Activated naive CD4-positive, alpha-beta T cell treated with anti-CD3 and anti-CD28 coated beads for 36 hours (primary cell): ENCODE data around the gene RUNX2. TPM values are rescaled to one million over a fixed set of nuclear protein-coding genes. Genes with fewer than 3 reads are reported as not detected.

Source experiments
- CTCF ChIA-PET: fragments of 350-600 bp; sonication (Branson Sonifier 250); formaldehyde crosslinking; loops from one replicate; lab custom pipeline; 2021; ENCODE audit warnings: antibody characterized with exemption; lab: Charles Lee
- DNase-seq: peaks from one replicate; pipeline ENCODE4 v3.0.0-alpha.2; 2020
- H3K27ac Mint-ChIP-seq: one replicate; pipeline ENCODE4 v1.8.0; 2021; ENCODE audit warnings: mild to moderate bottlenecking, mixed read lengths
- H3K27me3 Mint-ChIP-seq: one replicate; pipeline ENCODE4 v1.8.0; 2021; ENCODE audit warnings: low read depth, mixed read lengths
- H3K36me3 Mint-ChIP-seq: one replicate; pipeline ENCODE4 v1.8.0; 2021; ENCODE audit warnings: low read depth, mixed read lengths
- H3K4me1 Mint-ChIP-seq: one replicate; pipeline ENCODE4 v1.8.0; 2021; ENCODE audit warnings: low read depth, mixed read lengths
- H3K4me3 Mint-ChIP-seq: one replicate; pipeline ENCODE4 v1.8.0; 2021; ENCODE audit warnings: mild to moderate bottlenecking, moderate library complexity, mixed read lengths
- H3K9me3 Mint-ChIP-seq: one replicate; pipeline ENCODE4 v1.8.0; 2021; ENCODE audit warnings: mixed read lengths
- intact Hi-C: fragments of 100-400 bp; cut with micrococcal nuclease; formaldehyde crosslinking; loops from one replicate; pipeline ENCODE4 v1.15.1; 2023
- total RNA-seq, 2 experiments: library from RNA; stranded (reverse); gene quantifications; one replicate each; pipeline ENCODE4 v1.2.3, GENCODE V29; 2021

RUNX2 gene
- total RNA-seq, 2 experiments from 2014 or later = 3.1 to 3.6 TPM

DNA sequence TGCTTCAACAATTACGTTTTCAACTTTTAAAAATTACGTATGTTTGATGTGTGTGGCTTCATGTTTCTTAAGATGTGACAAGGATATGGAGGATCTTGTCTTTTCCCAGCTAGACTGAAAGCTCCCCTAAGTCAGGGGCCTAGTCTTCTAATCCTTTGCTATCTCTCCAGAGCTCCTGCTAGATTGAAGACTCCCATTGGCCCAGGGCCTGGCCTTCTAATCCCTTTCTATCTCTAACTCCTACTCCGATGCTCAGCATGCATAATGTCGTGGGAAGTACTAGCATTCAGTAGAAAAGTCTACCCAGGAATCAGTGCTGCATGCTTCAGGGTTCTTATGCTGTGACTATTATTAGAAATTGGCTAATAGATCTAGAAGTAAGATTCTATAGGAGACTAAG is 194.4 kb downstream of the RUNX2 start:
- H3K27ac Mint-ChIP-seq = no peak overlapping the region
- H3K4me1 Mint-ChIP-seq = peaks cover 7% of the 10 kb centered on the region
- H3K27me3 Mint-ChIP-seq = no peaks in the 10 kb centered on the region
- no peak for DNase-seq
- intact Hi-C loops = no loop called here
- peaks cover 5% of the 10 kb centered on the region for H3K36me3 Mint-ChIP-seq
- CTCF ChIA-PET = no interaction called here
- no peak overlapping the region for H3K4me3 Mint-ChIP-seq
- H3K9me3 Mint-ChIP-seq = no peaks in the 10 kb centered on the region

DNA sequence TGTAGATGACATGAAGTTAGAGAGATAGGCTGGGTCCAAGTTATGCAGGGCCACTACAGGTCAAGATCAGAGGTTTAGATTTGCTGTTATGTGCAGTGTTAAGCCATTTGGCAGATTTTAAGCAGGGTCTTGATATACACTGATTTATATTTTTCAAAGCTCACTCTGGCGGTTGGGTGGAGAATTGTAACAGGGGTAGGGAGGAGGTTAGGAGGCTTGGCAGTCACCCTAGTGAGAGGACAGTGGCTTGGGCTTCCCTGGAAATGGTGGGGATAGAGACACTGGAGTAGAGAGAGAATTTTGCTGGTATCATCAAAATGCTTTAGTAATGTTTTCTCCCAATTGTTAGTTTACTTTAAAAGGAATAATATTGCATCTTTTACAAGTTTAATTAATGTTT is 199.1 kb downstream of the RUNX2 start:
- H3K9me3 Mint-ChIP-seq = peaks cover 3% of the 10 kb centered on the region
- no peaks in the 10 kb centered on the region for H3K4me1 Mint-ChIP-seq
- no peaks in the 10 kb centered on the region for H3K27me3 Mint-ChIP-seq
- intact Hi-C loops = no loop called here
- no peak overlapping the region for H3K4me3 Mint-ChIP-seq
- CTCF ChIA-PET = no interaction called here
- DNase-seq = no peak
- H3K27ac Mint-ChIP-seq = no peak overlapping the region
- H3K36me3 Mint-ChIP-seq = peaks cover 11% of the 10 kb centered on the region

DNA sequence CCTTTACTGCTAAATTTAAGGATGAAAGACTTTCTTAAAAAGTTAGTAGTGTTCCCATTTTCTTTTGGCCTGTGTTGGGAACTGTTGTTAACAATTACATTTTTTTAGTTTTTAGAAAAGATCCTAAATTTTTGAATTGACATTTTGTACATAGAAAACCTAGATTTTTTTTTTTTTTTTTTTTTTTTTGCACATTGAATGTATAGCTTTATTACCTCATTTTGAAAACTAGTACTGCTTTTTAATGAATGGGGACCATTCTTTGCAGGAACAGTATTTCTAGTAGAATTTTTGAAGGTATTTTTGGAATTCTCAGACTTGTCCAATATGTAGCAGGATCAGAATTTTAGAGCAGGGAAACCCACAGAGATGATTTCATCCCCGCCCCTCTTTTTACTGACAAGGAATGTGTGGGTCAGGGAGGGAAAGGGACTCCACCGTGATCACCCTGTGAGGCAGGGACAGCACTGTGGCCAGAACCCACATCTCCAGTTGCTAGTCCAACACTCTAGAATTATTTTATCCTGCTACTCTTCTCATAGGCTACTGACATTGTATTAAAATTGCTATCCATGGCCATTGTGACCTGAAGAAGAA is 204.0 kb downstream of the RUNX2 start:
- peaks cover 3% of the 10 kb centered on the region for H3K9me3 Mint-ChIP-seq
- H3K4me1 Mint-ChIP-seq = no peaks in the 10 kb centered on the region
- DNase-seq = no peak
- H3K27me3 Mint-ChIP-seq = no peaks in the 10 kb centered on the region
- no peak overlapping the region for H3K27ac Mint-ChIP-seq
- peaks cover 10% of the 10 kb centered on the region for H3K36me3 Mint-ChIP-seq
- CTCF ChIA-PET = interaction anchor here (0.7 kb wide), 2 partner anchors 152 to 391 kb away, joined by 3 read pairs; no protein-coding TSS in a partner anchor
- intact Hi-C loops = no loop called here
- no peak overlapping the region for H3K4me3 Mint-ChIP-seq

DNA sequence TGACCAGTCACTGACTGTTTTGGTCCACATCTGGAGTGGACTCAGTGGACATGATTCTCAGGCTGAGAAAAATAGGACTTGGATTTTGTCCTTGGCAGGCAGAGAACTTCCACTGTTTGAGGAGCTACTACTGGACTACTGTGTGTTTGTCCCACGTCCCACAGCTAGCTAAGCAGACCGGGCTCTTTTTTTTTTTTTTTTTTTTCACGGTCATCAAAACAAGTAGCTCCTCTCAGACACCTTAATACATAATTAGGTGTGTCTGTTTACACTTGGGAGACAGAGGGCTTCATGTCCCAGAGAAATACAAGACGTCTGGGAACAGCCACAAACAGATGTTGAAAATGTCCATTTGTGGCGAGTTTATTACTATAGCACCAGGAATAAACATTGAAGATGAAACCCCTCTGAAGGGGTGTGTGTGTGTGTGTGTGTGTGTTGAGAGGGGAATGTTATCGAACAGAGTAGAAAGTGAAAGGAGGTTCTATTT is 204.6 kb downstream of the RUNX2 start:
- Mint-ChIP-seq H3K4me1 (no peaks in the 10 kb centered on the region), H3K9me3 (peaks cover under 1% of the 10 kb centered on the region), H3K4me3 (no peak overlapping the region), H3K36me3 (peaks cover 6% of the 10 kb centered on the region), H3K27me3 (no peaks in the 10 kb centered on the region), H3K27ac (no peak overlapping the region)
- DNase-seq = no peak
- CTCF ChIA-PET = interaction anchor here (0.7 kb wide), 2 partner anchors 151 to 391 kb away, joined by 3 read pairs; no protein-coding TSS in a partner anchor
- intact Hi-C loops = no loop called here

DNA sequence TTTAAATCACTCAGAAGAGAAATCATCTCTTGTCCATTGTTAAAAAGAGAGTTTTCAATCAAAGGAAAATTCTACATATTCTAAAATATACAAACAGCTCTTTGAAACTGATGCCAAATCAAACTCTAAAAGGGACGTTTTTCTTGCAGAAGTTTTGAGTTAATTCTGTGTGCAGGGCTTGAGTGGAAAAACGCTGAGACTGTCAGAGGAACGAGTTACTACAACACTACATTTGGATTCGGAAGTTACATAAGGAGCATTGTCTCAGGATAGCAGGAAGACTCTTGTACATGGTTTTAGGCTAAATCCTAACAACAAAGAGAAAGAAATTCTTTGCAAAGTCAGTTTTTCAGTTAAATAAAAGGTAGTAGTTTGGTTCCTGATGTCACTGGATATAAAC is 205.3 kb downstream of the RUNX2 start:
- no peaks in the 10 kb centered on the region for H3K4me1 Mint-ChIP-seq
- no peaks in the 10 kb centered on the region for H3K9me3 Mint-ChIP-seq
- DNase-seq = no peak
- intact Hi-C loops = no loop called here
- CTCF ChIA-PET = no interaction called here
- H3K4me3 Mint-ChIP-seq = no peak overlapping the region
- H3K27me3 Mint-ChIP-seq = no peaks in the 10 kb centered on the region
- H3K27ac Mint-ChIP-seq = no peak overlapping the region
- peaks cover 1% of the 10 kb centered on the region for H3K36me3 Mint-ChIP-seq

DNA sequence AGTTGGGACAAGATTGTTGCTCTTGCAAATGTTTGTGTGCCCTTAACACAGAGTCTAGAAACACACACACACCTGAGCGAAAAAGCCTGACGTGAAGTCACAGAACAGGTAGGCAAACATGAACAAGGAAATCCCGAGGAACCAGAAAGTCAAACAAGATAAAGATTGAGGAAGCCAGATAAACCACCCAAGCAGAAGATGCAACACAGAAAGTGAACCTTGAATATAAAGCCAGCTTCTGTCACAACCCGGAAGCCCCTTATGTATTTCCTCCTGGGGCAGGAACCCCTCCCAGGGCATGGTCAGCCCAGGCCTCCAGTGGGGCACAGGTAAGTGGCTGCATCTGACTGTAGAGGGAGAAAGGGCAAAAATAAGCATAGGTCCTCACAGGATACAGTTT is 207.8 kb downstream of the RUNX2 start:
- Mint-ChIP-seq H3K27me3 (no peaks in the 10 kb centered on the region), H3K9me3 (no peaks in the 10 kb centered on the region), H3K27ac (no peak overlapping the region), H3K4me1 (no peaks in the 10 kb centered on the region), H3K36me3 (peaks cover 1% of the 10 kb centered on the region), H3K4me3 (no peak overlapping the region)
- intact Hi-C loops = no loop called here
- CTCF ChIA-PET = no interaction called here
- no peak for DNase-seq

DNA sequence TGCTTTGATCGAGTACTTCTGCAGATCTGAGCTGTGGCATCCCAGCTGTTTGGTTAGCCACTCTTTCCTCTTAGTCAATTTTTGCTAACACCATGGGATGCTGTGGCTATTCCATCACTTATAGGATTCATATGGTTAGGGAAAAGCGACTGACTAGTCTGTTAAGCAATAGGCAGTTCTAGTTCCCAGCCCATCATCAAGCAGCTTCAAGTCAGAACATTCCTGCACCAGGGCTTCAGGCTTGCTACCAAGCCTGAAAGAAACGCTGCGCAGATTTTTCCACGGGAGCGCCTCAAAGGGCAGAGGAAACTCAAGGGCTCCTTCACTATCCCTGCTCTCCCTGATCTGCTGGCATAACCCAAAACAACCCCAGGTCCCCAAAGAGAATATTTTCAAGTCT is 209.4 kb downstream of the RUNX2 start:
- intact Hi-C loops = no loop called here
- Mint-ChIP-seq H3K27ac (no peak overlapping the region), H3K27me3 (no peaks in the 10 kb centered on the region), H3K4me1 (no peaks in the 10 kb centered on the region), H3K9me3 (no peaks in the 10 kb centered on the region), H3K4me3 (no peak overlapping the region), H3K36me3 (peaks cover 1% of the 10 kb centered on the region)
- CTCF ChIA-PET = no interaction called here
- DNase-seq = no peak

DNA sequence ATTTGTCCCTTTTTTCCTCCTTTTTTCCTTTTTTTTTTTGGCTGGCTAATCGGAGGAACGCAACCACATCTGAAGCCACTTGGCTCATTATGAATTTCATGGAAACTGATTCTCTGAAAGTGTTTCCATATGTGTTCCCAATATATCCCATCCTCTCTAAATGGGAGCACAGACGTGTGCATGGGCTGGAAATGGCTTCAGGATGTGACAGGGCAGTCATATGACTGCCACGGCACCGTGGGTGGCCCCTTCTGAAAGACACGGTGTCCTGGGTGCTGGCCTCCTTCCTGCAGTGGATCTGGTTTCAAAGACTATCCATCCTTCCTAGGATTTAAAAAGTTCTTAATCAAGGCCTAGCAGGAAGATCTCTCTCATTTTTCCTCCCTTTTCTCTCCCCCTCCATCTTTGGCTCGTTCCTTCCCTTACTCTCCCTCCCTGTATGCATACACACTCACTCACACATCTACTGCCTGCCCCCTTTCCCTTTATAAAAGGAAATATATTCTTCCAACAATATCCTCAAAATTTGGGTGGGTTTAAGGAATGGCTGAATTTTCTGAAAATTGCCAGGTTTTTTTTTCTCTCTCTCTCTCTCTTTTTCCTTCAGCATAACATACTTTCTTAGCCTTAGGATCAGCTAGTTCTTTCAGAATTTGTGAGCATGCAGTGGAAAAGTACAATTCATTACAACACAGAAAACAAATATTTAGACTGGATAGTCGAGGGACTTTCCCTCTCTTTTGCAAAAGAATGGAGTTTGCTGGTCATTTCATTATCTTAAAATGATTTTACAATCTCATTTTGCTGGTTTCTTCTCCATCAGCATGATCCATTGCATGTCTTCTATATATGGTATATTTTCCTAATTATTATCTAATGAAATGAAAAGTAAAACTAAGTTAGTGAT is 210.8 kb downstream of the RUNX2 start:
- H3K9me3 Mint-ChIP-seq = no peaks in the 10 kb centered on the region
- DNase-seq = no peak
- no peaks in the 10 kb centered on the region for H3K36me3 Mint-ChIP-seq
- H3K27ac Mint-ChIP-seq = no peak overlapping the region
- H3K27me3 Mint-ChIP-seq = no peaks in the 10 kb centered on the region
- CTCF ChIA-PET = no interaction called here
- peaks cover 3% of the 10 kb centered on the region for H3K4me1 Mint-ChIP-seq
- no peak overlapping the region for H3K4me3 Mint-ChIP-seq
- intact Hi-C loops = no loop called here

DNA sequence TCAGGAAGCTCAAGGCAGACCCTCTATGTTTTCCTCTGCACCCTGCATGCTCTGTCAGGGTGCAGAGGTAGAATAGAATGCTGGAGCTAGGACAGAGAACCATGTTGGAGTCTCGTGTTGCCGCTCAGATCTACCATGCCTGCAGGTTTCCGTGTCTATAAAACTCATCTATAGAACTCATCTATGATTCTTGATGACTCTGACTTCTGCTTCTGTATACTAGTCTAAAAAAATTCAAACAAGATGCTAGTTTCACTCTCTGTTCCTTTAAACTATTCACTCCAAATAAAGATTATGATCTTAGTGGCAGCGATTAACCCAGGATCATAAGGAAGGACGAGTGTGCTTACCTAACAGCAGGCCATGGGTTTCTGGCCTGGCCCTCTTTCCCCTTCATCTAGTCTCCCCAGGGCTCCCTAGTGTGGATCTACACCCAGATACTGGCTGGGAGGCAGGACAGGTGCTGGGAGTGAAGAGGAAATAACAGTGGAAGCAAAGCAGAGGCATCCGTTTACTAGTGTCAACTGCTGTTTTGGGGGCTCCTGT is 212.3 kb downstream of the RUNX2 start:
- no peak overlapping the region for H3K4me3 Mint-ChIP-seq

DNA sequence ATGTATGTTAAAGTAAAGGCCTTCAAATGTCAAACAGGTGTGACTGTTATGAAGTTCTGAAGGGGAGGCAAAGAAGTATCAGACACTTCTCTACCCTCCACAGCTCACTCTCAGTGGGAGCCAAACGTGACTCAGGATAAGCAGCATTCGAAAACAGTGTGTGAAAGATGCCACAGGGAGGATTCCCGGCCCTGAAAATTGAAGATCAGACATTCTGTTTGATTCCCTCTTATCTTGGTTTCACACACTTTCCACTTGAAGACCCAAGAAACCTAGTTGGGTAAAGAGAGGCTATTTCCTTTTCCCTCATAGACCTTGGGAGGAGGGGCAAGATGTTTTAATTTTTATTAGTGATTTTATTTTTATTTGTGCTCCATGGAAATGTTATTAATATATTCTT is 213.8 kb downstream of the RUNX2 start:
- intact Hi-C loops = no loop called here

More for the DNA sequence above, 212.3 kb downstream of the RUNX2 start:
- H3K36me3 Mint-ChIP-seq = no peaks in the 10 kb centered on the region
- intact Hi-C loops = no loop called here
- H3K27ac Mint-ChIP-seq = no peak overlapping the region
- peaks cover 3% of the 10 kb centered on the region for H3K4me1 Mint-ChIP-seq
- no peaks in the 10 kb centered on the region for H3K9me3 Mint-ChIP-seq
- no peaks in the 10 kb centered on the region for H3K27me3 Mint-ChIP-seq
- no peak for DNase-seq
- CTCF ChIA-PET = no interaction called here

DNA sequence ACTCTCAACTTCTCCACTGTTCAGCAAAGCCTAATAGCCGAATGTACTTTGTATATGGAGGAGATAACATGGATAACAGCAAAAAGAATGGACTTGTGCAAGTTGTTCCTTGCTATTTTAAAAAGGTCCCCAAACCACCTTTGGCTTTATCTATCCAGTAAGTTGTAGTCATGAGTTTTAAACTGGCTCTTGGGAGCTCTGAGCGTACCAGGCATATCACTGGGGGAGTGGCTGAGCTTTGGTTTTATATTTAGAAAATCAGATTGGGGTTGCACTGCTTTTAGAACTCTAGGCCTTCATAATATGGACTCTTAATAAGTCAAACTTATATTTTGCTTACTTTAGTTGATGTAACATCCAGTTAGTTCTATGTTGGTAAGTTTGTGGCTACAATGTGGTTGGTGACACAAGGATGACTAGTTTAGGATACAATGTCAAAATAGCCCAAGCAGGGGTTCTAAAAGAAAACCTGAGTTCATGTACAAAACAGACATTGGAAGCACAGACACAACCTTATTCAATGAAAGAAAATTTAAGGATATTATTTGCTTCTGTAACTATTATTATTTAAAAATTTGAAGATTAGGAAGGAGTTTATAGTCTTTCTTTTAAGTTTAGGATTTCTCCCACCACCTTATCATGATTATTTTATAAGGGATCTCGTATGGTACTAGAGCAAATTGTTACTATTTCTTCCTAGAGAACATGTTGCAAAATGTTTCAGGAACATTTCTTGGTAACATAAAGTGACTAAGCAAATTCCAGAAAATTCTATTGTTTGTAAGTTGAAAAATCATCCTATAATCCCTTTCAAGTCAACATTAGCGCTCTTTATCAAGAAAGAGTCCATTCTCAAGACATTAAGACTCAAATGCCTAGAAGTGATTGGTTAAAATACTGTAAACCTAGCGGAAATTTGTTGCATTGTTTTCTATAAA is 215.4 kb downstream of the RUNX2 start:
- H3K27me3 Mint-ChIP-seq = no peaks in the 10 kb centered on the region

More for the DNA sequence above, 213.8 kb downstream of the RUNX2 start:
- no peaks in the 10 kb centered on the region for H3K27me3 Mint-ChIP-seq
- H3K36me3 Mint-ChIP-seq = peaks cover 3% of the 10 kb centered on the region
- peaks cover 3% of the 10 kb centered on the region for H3K4me1 Mint-ChIP-seq
- no peak overlapping the region for H3K4me3 Mint-ChIP-seq
- H3K27ac Mint-ChIP-seq = no peak overlapping the region
- CTCF ChIA-PET = no interaction called here
- DNase-seq = no peak
- H3K9me3 Mint-ChIP-seq = no peaks in the 10 kb centered on the region

DNA sequence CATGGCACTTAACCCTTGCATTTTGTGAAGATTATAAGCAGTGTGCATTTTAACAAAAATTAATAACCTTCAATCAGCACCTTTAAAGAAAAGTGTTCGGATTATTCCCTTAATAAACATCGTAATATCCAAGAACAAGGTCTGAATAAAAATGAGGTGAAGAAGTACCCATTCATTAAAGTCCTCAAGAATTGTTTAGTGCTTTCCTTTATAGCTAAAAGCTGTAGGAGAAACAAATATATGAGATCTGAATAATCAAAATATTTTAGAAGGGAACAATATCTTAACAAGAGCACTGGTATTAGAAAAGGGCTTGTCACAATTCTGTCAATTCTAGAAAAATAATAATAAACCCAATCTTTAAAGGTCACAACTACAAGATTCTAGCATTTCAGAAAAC is 217.3 kb downstream of the RUNX2 start:
- intact Hi-C loops = no loop called here
- CTCF ChIA-PET = no interaction called here
- H3K36me3 Mint-ChIP-seq = peaks cover 10% of the 10 kb centered on the region
- no peak overlapping the region for H3K4me3 Mint-ChIP-seq
- H3K9me3 Mint-ChIP-seq = no peaks in the 10 kb centered on the region
- no peak for DNase-seq
- H3K27ac Mint-ChIP-seq = no peak overlapping the region
- peaks cover 5% of the 10 kb centered on the region for H3K4me1 Mint-ChIP-seq
- H3K27me3 Mint-ChIP-seq = no peaks in the 10 kb centered on the region

More for the DNA sequence above, 215.4 kb downstream of the RUNX2 start:
- H3K4me1 Mint-ChIP-seq = peaks cover 4% of the 10 kb centered on the region
- H3K36me3 Mint-ChIP-seq = peaks cover 9% of the 10 kb centered on the region
- no peaks in the 10 kb centered on the region for H3K9me3 Mint-ChIP-seq
- CTCF ChIA-PET = interaction anchor here (0.6 kb wide), 1 partner anchor 11 kb away, joined by 3 read pairs; no protein-coding TSS in a partner anchor
- no peak overlapping the region for H3K4me3 Mint-ChIP-seq
- no peak overlapping the region for H3K27ac Mint-ChIP-seq
- no peak for DNase-seq
- intact Hi-C loops = no loop called here
